ENCODE data around the gene OR6C75. TPM values are rescaled to one million over a fixed set of nuclear protein-coding genes. Genes with fewer than 3 reads are reported as not detected.
"Not testable (repeated sequence)": the region's sequence is repeated elsewhere in the genome, so short reads cannot be mapped to it uniquely, and the experiment has no call there.

The OR6C75 gene
- total RNA-seq, 1 experiment from 2014 or later = not detected

DNA sequence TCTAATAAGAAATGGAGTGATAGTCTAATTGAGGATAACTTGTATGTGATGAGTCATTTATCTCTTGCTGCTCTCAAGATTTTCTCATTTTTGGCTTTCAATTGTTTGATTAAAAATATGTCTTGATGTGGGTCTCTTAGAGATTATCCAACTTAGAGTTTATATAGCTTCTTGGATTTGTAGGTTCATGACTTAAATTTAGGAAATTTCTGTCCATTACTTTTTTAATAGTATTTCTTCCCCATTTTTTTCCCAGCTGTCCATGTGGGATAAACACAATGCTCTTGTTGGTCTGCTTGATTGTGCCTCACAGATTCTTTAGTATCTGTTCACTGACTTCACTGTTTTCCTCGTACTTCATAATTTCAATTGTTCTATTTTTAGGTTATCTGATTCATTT lies 45.1 kb downstream of the OR6C75 start:
- RAD21 ChIA-PET (ENCODE audit: low non-redundant PET in 1 of 2, low total read pairs in 2 of 2, uncharacterized antibody in 2 of 2, unreplicated experiment in 2 of 2) = no interaction called here

DNA sequence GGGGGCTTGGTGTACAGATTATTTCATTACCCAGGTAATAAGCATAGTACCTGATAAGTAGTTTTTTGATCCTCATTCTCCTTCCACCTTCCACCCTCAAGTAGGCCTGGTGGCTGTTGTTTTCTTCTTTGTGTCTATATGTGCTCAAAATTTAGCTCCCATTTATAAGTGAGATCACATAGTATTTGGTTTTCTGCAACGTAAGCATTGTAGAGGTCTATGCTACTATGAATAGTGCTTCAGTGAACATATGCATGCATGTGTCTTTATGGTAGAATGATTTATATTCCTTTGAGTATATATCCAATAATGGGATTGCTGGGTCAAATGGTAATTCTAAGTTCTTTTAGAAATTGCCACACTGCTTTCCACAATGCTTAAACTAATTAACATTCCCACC lies 46.4 kb downstream of the OR6C75 start:
- ATAC-seq; RAD21 ChIA-PET (ENCODE audit: low non-redundant PET in 1 of 2, low total read pairs in 2 of 2, uncharacterized antibody in 2 of 2, unreplicated experiment in 2 of 2); H3K4me1 ChIP-seq (ENCODE audit: control insufficient read depth in 1 of 2, insufficient read depth in 2 of 2, low read length in 2 of 2); H3K9ac ChIP-seq (ENCODE audit: low read length); POLR2A ChIA-PET; H3K4me3 ChIP-seq (replicated peaks in 1 of 2; ENCODE audit: low read depth in 1 of 2, low read length in 2 of 2); H2AFZ ChIP-seq (ENCODE audit: low read depth, low read length, poor library complexity, severe bottlenecking); H3K27me3 ChIP-seq (ENCODE audit: insufficient read depth, low read length); H3K36me3 ChIP-seq (ENCODE audit: control insufficient read depth in 1 of 2, insufficient read depth in 2 of 2, low read length in 2 of 2); intact Hi-C loops (cut with micrococcal nuclease); H3K9me3 ChIP-seq (ENCODE audit: control insufficient read depth in 1 of 2, insufficient read depth in 1 of 2, low read depth in 1 of 2, low read length in 2 of 2); H3K79me2 ChIP-seq (ENCODE audit: insufficient read depth, low read length); BruUV-seq (replicated peaks); H4K20me1 ChIP-seq (ENCODE audit: insufficient read depth); CTCF ChIA-PET; H3K27ac ChIP-seq (ENCODE audit: low read depth, low read length); DNase-seq (ENCODE audit: low read depth, low spot score); H3K4me2 ChIP-seq (ENCODE audit: low read length); H3K9me2 ChIP-seq (ENCODE audit: insufficient read depth): not testable (repeated sequence)

More for the DNA sequence above, 45.1 kb downstream of the OR6C75 start:
- BruUV-seq (replicated peaks) = no TSS peak
- Histone ChIP-seq H3K27me3 (ENCODE audit: insufficient read depth, low read length) (peaks cover 5% of the 10 kb centered on the region; the same call in 1 of the 2 replicates), H3K9me2 (ENCODE audit: insufficient read depth) (no peaks in the 10 kb centered on the region), H4K20me1 (ENCODE audit: insufficient read depth) (no peaks in the 10 kb centered on the region), H3K9me3 (ENCODE audit: control insufficient read depth in 1 of 2, insufficient read depth in 1 of 2, low read depth in 1 of 2, low read length in 2 of 2) (no peaks in the 10 kb centered on the region), H3K4me2 (ENCODE audit: low read length) (no peak overlapping the region), H3K79me2 (ENCODE audit: insufficient read depth, low read length) (no peaks in the 10 kb centered on the region), H2AFZ (ENCODE audit: low read depth, low read length, poor library complexity, severe bottlenecking) (no peak overlapping the region), H3K4me3 (replicated peaks in 1 of 2; ENCODE audit: low read depth in 1 of 2, low read length in 2 of 2) (no peak overlapping the region), H3K27ac (ENCODE audit: low read depth, low read length) (no peak overlapping the region), H3K9ac (ENCODE audit: low read length) (no peak overlapping the region), H3K36me3 (ENCODE audit: control insufficient read depth in 1 of 2, insufficient read depth in 2 of 2, low read length in 2 of 2) (no peaks in the 10 kb centered on the region), H3K4me1 (ENCODE audit: control insufficient read depth in 1 of 2, insufficient read depth in 2 of 2, low read length in 2 of 2) (no peaks in the 10 kb centered on the region)
- intact Hi-C loops (cut with micrococcal nuclease) = no loop called here
- TF ChIP-seq POLR2AphosphoS5 (IDR thresholded peaks at IDR 0.05; ENCODE audit: low read depth, low read length) = no peak
- no peak for TF ChIP-seq ZFX (IDR thresholded peaks at IDR 0.05)
- TF ChIP-seq, protein P1, sequence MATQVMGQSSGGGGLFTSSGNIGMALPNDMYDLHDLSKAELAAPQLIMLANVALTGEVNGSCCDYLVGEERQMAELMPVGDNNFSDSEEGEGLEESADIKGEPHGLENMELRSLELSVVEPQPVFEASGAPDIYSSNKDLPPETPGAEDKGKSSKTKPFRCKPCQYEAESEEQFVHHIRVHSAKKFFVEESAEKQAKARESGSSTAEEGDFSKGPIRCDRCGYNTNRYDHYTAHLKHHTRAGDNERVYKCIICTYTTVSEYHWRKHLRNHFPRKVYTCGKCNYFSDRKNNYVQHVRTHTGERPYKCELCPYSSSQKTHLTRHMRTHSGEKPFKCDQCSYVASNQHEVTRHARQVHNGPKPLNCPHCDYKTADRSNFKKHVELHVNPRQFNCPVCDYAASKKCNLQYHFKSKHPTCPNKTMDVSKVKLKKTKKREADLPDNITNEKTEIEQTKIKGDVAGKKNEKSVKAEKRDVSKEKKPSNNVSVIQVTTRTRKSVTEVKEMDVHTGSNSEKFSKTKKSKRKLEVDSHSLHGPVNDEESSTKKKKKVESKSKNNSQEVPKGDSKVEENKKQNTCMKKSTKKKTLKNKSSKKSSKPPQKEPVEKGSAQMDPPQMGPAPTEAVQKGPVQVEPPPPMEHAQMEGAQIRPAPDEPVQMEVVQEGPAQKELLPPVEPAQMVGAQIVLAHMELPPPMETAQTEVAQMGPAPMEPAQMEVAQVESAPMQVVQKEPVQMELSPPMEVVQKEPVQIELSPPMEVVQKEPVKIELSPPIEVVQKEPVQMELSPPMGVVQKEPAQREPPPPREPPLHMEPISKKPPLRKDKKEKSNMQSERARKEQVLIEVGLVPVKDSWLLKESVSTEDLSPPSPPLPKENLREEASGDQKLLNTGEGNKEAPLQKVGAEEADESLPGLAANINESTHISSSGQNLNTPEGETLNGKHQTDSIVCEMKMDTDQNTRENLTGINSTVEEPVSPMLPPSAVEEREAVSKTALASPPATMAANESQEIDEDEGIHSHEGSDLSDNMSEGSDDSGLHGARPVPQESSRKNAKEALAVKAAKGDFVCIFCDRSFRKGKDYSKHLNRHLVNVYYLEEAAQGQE (IDR thresholded peaks at IDR 0.05; ENCODE audit: low read depth) = no peak
- TF ChIP-seq, protein P2, sequence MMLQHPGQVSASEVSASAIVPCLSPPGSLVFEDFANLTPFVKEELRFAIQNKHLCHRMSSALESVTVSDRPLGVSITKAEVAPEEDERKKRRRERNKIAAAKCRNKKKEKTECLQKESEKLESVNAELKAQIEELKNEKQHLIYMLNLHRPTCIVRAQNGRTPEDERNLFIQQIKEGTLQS (IDR thresholded peaks at IDR 0.05) = no peak
- ChIA-PET POLR2A (no interaction called here), CTCF (no interaction called here)
- ATAC-seq = no peak
- DNase-seq (ENCODE audit: low read depth, low spot score) = no peak

DNA sequence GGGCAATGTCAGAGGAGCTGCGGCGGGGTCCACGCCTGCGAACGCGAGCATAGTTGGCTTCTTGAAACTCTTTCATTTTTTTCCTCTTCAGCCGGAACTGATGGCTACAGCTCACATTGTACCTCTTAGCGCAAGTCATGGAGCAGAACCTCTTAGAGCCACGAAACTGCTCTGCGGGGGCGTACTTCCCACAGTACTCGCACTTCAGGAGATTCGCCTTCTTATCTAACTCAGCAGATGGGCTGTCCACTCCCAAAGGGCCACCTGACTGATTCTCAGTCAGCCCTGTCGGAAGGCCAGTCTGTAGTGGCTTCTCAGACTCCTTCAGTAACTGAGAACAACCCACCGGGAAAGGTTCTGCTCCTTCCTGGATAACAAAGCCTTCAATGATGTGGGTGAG lies 49.4 kb downstream of the OR6C75 start:
- H3K27ac ChIP-seq (ENCODE audit: low read depth, low read length); H2AFZ ChIP-seq (ENCODE audit: low read depth, low read length, poor library complexity, severe bottlenecking); POLR2A ChIA-PET; CTCF ChIA-PET; DNase-seq (ENCODE audit: low read depth, low spot score); H3K9me2 ChIP-seq (ENCODE audit: insufficient read depth); intact Hi-C loops (cut with micrococcal nuclease); H3K27me3 ChIP-seq (ENCODE audit: insufficient read depth, low read length); H3K9ac ChIP-seq (ENCODE audit: low read length); H3K9me3 ChIP-seq (ENCODE audit: control insufficient read depth in 1 of 2, insufficient read depth in 1 of 2, low read depth in 1 of 2, low read length in 2 of 2); H3K4me2 ChIP-seq (ENCODE audit: low read length); H3K36me3 ChIP-seq (ENCODE audit: control insufficient read depth in 1 of 2, insufficient read depth in 2 of 2, low read length in 2 of 2); ATAC-seq; RAD21 ChIA-PET (ENCODE audit: low non-redundant PET in 1 of 2, low total read pairs in 2 of 2, uncharacterized antibody in 2 of 2, unreplicated experiment in 2 of 2); H3K4me1 ChIP-seq (ENCODE audit: control insufficient read depth in 1 of 2, insufficient read depth in 2 of 2, low read length in 2 of 2); H3K79me2 ChIP-seq (ENCODE audit: insufficient read depth, low read length); H4K20me1 ChIP-seq (ENCODE audit: insufficient read depth); BruUV-seq (replicated peaks); H3K4me3 ChIP-seq (replicated peaks in 1 of 2; ENCODE audit: low read depth in 1 of 2, low read length in 2 of 2): not testable (repeated sequence)

Data from HCT116 (cell line).